GM18909 (cell line): Measurements from ENCODE around the gene TNFAIP2.

Source experiments
- ATAC-seq: cut with Tn5 transposase; IDR thresholded peaks from one replicate; pipeline ENCODE4 v1.9.1; 2021; ENCODE audit warnings: mild to moderate bottlenecking; ENCODE audit not compliant: unreplicated experiment, poor library complexity

The TNFAIP2 gene

DNA sequence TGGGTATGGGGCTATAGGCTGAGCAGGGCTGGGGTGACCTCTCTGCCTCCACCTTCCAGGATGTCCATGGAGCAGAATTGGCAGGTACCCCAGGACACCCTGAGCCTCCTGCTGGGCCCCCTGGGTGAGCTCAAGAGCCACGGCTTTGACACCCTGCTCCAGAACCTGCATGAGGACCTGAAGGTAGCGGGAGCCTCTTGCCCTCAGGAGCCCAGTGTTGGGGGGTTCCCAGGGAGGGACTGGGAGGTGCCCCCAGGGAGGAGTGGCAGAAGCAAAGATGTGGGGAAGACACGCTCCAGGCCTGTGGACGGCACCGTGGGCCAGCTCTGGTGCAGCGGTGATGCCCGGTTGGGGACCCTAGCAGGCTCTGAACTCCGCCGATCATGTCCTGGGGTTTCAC, 8.3 kb downstream of the TNFAIP2 start:
- no peak for ATAC-seq

DNA sequence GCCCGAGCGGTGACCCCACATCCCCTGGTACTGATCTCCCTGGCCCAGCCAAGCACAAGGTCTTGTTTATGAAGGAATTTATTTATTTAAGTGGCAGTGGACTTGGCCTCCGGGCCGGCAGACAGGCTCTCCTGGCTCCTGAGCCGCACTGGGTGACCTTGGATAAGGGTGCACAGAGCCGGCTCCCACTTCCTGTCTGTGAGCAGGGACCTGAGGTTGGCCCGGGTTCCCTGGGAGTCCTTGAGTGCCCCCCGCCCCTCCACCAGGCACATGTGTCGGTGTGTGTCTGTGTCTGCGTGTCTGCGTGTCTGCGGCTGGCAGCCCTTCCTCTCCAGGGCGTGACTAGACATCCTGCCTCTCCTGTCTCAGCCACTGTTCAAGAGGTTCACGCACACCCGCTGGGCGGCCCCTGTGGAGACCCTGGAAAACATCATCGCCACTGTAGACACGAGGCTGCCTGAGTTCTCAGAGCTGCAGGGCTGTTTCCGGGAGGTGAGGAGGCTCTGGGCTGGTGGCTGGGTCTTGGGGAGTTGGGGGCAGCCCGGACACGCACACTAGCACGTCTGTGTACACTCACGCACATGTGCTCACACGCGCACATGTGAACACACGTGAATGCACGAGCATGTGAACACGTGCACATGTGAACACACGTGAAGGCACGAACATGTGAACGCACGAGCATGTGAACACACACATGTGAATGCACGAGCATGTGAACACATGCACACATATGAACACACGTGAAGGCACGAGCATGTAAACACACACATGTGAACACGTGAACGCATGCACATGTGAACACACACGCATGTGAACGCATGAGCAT, 9.3 kb downstream of the TNFAIP2 start:
- no peak for ATAC-seq

DNA sequence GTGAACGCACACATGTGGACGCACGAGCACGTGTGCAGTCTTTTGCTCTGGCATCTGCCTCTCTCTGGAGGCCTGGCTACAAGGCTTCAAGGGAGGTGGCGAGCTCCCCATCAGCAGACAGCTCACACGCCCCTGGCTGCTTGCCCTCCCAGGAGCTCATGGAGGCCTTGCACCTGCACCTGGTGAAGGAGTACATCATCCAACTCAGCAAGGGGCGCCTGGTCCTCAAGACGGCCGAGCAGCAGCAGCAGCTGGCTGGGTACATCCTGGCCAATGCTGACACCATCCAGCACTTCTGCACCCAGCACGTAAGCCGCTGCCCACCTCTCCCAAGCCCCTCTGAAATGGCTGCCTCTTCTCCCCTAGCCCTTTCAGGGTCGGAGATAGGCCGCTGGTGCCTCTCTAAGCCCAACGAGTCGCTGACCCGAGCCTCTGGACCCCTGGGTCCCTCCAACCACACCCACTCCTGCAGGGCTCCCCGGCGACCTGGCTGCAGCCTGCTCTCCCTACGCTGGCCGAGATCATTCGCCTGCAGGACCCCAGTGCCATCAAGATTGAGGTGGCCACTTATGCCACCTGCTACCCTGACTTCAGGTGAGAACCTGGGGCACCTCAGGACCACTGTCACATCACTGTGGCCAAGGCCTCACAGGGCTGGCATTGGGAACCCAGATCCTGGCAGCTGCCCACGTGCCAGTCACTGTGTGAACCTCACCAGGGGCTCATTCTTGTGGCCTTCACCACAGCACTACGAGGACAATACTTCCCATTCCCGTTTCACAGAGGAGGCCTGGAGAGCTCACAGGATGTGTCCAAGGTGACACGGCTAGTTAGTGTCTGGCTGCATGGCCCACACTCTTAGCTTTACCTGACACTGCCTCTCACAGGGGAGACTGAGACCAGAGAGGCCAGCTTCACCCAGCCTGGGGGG, 10.2 kb downstream of the TNFAIP2 start:
- ATAC-seq: no peak

DNA sequence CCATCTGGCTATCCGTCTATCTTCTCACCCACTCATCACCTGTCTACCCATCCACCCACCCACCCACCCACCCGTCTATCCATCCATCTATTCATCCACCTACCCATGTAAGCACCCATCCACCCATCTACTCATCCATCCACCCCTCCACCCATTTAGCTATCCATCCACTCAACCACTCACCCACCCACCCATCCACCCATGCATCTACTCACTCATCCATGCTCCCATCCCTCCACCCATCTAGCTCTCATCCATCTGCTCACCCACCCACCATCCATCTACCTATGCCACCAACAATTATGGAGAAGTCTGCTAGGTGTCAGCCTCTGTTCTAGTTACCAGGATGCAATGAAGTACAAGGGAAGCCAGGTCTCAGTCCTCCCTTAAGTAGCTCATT, 11.1 kb downstream of the TNFAIP2 start:
- ATAC-seq: no peak

DNA sequence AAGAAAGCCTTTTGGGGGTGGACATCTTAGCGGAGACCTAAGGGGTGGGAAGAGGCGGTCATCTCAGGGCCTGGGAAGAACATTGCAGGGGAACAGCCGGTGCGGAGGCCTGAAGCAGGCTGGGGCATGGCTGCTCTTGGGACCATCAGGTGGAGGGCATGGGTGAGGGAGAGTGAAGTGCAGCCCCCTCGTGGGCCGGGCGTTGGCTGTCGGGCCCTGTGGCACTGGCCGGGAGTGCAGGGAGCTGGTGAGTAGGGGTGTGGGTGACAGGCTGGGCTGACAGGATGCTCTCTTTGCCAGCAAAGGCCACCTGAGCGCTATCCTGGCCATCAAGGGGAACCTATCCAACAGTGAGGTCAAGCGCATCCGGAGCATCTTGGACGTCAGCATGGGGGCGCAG, 11.7 kb downstream of the TNFAIP2 start:
- ATAC-seq: no peak

DNA sequence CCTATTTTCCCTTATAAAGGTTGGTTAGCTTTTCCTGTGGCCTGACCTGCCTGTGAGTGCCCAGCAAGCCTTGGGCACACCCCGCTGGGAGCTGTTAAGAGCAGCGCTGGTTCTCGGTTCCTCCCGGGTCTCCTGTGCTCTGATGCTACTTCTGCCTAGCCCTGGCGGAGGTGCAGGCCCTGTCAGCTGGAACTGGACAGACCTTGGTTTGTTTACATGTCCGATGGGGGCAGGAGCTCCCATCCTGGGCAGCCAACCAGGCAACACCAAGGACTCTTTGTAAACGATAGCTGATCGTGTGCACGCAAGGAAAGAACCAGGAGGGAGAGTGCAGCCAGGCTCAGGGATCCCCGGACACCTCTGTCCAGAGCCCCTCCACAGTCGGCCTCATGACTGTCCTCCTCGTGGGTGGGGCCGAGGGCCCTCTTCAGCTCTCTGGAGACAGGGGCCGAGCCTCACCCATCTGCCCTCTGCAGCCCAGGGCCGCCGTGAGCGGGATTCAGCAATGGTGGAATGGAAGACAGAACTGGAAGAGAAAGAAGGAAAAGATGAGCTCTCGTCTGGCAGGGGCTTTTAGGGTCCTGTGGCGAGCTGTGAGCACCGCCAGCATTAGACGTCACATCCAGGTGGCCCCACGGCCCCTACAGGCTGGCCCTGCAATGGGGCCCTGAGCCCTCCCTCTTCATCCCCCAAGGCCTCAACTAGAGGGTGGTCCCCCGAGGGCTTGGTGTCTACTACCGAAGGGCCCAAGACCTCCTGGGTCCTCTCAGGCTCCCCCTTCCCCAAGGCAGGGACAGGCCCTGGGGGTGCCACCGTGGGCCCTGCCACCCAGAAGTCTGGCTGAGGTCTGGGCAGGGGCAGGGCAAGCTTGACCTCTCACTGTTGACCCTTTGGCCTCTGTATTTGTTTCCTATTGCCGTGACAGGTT, 12.3 kb downstream of the TNFAIP2 start:
- no peak for ATAC-seq

DNA sequence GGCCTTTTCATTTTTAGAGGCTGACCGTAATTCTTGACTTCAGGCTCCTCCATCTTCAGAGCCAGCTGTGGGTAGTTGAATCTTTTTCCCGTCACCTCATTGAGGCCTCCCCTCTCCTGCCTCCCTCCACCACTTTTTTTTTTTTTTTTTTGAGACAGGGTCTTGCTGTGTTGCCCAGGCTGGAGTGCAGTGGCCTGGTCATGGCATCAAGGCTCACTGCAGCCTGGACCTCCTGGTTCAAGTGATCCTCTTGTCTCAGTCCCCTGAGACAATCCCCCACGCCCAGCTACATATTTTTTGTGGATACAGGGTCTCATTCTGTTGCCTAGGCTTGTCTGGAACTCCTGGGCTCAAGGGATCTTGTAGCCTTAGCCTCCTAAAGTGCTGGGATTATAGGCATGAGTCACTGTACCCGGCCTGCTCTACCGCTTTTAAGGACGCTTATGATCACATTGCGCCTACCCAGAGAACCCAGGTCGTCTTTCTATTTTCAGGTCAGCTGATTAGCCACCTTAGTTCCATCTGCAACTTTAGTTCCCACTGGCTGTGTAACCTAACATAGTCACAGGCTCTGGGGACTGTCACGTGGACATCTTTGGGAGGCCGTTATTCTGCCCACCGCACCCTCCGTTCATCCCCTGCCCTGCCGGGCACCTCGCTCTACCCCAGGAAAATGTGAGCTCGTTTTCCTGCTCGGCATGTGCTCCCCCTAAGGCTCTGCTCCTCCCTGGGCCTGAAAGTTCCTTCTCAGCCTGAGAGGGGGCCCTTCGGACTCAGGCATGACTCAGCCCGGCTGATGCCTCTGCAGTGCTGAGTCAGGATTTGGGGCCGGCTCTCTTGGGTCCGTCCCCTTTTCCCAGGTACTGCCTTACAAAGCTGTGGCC, 13.4 kb downstream of the TNFAIP2 start:
- no peak for ATAC-seq

DNA sequence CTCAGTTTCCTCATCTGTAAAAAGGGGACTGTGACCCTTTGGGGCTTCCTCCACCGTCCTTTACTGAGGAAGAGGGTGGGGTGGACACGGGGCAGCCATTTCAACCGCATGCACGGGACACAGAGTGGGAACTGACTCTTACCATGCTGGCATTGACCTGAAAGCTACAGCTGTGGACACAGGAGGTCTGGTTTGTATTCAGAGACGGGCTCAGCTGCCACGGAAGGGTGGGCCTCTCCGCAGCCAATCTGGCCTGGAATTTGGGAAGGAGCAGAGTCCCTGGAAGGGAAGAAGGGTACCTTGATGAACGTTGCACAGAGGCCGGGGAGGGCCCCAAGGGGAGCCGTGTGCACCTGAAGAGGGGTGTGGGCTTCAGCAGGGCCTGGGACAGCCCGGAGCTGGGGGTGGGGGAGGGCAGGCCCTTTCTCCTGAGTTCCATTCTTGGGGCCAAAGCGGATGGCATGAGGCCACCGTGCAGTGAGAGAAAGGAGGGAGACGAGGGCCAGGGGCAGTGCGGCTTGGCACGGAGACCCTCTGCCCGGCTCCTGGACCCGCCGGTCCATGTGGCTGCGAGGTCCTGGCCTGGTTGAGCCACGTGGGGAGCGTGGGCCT, 14.5 kb downstream of the TNFAIP2 start:
- no peak for ATAC-seq

DNA sequence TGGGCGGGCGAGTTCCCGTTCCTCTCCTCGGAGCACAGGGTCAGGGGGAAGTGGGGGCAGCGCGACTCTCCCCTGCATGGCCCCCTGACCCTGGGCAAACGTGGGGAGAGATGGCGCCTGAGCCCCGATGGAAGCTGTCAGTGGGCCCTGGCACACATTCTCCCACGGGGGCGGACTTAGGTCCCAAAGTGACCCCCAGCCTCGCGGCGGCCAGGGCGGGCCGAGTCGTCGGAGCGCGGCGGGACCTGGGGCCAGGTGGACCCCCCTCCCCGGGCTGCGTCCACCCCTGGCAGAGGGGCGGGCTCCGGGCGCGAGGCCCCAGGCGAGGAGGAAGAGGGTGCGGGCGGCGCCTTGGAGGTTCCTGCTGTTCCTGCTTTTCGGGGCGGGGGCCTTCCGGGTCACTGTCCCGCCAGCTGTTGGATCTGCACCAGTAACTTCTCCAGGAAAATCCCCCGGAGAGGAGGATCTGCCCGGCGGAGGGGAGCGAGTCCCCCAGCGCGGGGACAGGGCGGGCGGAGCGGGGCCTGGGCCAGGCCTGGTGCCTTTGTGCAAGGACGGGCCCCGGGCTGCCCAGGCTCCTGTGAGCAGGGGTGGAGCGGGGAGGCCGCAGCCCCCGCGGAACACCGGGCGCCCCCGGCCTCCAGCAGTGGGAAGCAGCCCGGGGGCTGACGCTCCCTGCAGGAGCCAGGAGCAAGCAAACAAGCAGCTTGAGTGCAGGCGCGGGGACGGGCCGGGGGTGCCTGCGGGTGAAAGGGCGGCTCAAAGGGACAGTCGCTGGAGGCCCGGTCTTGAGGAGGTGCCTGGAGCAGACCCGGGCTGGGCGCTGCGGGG, 15.3 kb downstream of the TNFAIP2 start:
- ATAC-seq: no peak

DNA sequence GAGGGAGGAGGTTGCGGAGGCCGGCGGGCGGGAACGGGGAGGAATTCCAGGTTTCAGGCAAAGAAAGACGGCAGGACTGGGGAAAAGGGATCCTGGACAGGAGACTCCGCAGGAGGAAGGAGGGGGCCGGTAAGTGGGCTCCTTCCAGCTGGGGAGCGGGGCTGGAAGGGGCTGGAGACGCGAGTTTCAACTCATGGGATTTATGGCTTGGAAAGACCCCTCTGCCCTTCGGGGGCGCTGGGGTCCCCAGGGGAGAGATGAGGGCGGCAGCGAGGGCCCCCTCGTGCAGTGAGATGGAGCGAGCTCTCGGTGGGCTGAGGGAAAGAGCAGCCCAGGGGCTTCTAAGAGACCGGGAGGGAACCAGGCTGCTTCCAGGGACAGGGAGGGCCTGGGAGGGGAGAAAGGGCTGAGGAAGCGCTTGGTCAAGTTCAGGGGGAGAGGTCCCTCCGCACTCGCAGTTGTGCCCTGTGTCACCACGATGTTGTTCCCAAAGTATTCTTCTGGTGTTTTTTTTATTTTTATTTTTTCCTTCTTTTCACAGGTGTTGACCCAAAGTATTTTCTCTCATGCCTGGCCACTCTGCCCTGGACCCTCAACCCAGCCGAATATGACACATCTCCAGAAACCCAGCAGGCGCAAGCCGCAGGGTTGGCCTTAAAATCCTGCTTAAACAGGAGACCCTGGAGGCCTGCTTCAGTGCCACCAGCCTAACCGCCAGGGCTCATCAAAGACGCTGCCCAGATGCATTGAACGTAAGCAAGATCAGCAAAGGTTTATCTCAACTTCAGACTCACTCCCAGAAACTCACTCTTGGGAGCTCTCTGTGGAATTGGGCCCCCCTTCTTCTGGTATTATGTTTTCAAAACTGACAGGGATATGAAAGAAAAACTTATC, 16.1 kb downstream of the TNFAIP2 start:
- no peak for ATAC-seq

DNA sequence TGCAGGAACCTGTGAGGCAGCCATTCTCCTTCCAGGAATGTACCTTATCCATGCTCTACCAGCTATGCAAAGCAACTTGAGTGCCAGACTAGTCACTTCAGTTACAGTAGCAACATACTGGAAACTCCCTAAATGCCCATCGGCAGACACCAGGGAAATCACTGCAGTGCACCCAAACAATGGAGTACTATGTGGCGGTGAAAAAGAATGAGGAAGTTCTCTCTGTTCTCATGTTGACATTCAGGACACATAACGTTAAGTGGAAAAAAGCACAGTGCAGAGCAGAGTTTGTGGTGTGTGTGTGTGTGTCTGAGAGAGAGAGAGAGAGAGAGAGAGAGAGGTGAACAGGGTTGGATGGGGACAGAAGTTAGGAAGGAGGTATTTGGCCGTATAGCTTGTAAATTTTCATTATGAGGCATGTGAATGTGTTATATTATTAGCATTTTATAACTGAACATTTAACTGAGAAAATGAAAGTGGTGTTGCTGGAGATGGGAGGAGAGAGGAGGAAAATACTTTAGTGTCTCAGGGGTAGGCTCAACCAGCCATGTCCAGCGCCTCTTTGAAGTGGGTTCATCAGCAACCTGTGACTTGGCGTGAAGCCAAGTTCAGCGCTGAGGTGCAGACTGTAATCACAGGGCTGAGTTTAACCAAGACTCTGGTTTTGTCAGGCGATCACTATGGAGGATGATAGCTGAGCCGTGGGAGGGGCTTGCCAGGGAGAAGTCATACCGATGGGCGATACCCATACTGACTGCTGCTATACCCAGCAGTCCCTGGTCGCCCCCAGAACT, 17.3 kb downstream of the TNFAIP2 start:
- ATAC-seq: peak; percentile 51

DNA sequence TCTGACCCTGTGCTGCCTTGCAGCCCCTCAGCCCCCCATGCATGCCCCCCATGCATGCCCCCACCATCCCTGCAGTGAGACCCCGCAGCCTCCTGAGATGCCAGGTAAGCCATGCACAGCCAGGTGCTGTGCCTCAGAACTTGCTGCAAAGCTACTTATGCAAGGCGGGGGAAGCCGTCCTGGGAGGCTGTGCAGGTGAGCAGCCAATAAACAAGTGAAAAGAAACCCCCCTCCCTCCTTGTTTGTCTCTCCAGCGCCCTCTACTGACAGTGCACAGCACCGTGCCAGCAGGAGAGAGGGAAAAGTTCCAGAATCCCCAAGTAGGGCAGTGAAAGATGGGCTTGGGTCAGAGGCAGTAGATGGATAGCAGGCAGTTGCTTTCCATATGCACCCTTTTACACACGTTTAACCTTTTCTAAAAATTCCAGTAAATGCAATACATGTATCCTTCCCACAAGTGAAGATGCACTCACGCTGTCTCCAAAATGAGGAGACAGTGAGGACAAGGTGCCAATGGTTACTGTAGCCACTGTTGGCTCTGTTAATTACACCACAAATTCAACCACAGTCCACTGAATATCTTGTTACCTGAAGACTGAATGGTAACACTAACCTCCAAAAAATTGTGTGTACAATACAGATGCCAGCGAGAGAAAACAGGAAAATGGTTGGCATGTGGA, 18.0 kb downstream of the TNFAIP2 start:
- no peak for ATAC-seq

DNA sequence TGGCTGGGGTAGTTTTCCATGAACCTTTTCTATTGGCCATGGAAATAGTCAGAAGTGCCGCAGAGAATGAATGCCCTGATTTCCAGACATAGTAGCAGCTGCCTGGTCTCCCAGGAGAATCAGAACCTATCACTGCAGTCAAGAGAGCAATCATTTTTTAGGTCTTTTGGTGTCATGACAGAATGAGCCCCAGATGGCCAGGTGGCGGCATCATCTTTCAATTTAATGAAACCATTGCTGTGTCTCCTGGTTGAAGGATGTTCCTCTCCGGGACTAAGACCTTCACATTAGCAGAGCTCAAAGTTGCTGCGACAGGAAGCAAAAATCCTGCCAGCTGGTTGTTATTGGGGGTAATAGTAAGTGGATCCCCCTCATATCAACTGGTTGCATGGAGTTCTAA, 18.8 kb downstream of the TNFAIP2 start:
- no peak for ATAC-seq

DNA sequence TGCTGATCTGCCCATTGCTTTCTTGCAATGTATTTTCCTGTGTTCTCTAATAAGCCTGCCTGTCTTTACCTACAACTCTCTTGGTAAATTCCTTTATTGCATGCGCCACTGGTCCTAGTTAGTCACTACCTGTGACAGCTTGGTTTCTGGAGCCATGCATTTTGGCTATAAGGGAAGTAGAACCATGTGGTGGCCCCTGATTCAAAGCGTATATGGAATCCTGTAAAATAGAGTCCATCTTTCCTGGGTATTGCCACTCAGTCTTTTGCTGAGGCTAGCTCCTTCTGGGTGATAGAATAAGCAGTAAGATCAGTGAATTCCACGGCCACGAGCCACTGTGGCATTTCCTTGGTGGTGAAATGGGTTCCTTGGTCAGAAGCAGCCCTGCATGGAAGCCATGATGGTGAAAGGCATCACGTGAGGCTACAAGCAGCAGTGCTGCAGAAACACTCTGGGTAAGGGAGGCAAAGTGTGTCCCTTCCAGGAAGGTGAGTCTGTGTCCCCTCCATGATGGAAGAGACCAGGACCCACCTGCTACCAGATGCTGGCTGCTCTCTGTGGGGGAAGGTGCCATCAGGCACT, 19.6 kb downstream of the TNFAIP2 start:
- ATAC-seq: no peak

DNA sequence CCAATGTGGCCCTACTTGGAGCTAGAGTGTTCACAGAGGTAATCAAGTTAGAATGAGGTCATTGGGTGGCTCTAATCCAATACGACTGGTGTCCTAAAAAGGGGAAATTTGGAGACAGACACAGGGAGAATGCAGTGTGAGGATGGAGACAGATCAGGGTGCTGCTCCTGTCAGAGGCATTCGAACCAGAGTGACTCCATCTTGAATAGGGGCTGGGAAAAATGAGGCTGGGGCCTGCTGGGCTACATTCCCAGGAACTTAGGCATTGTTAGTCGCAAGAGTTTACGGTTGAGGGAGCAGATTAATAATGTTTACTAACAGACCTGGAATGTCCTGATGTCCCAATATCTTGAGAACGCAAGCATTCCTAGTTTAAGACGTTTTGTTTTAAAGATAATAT, 20.2 kb downstream of the TNFAIP2 start:
- ATAC-seq: no peak
